HepG2 (cell line): ENCODE measurements around the gene MYO7A. TPM values are rescaled to one million over a fixed set of nuclear protein-coding genes. Genes with fewer than 3 reads are reported as not detected.

ENCODE experiments used
- ATAC-seq: fragments of 200-7000 bp; cut with Tn5 transposase; 3 replicates; pipeline ENCODE4 v1.9.1; 2020; ENCODE audit warnings: mild to moderate bottlenecking, moderate library complexity
- BruUV-seq: library from RNA; stranded (reverse); fragments of 400-500 nt; replicated peaks from 2 replicates; lab custom pipeline; 2021; lab: Mats Ljungman, UMichigan
- CTCF ChIA-PET: fragments of 300-600 bp; formaldehyde crosslinking; extraction: SDS; loops from one replicate; lab custom pipeline; 2021; ENCODE audit warnings: low total read pairs, inconsistent platforms, low intra/inter-chr PET ratio; lab: Yijun Ruan, JAX
- POLR2A ChIA-PET: fragments of 350-600 bp; sonication (Branson Sonifier 250); formaldehyde crosslinking; loops from one replicate; lab custom pipeline; 2020; ENCODE audit warnings: antibody characterized with exemption, inconsistent platforms; lab: Yijun Ruan, JAX
- DNase-seq: peaks from one replicate; pipeline ENCODE4 v3.0.0-alpha.2; 2015; ENCODE audit warnings: low spot score
- FAIRE-seq: peaks from 3 replicates; lab custom pipeline; 2011; peaks lifted over from hg19 to GRCh38; lab: Jason Lieb, UNC
- H2AFZ ChIP-seq: one replicate; pipeline ENCODE4 v1.6.1; 2011; ENCODE audit warnings: low read length, inconsistent platforms
- H3K27ac ChIP-seq: fragments of 300-600 bp; 3 replicates; pipeline ENCODE4 v1.8.0; 2011; ENCODE audit warnings: mixed run types, mild to moderate bottlenecking, mixed read lengths, low read length, inconsistent platforms; ENCODE audit not compliant: insufficient read depth; ENCODE audit errors: extremely low read length
- H3K27me3 ChIP-seq, 2 experiments: fragments of 200-600 bp in 1 of 2; 2 replicates in 1 of 2; 3 replicates in 1 of 2; pipeline versions ENCODE4 v1.6.0 to v1.8.0; 2011; ENCODE audit warnings: low read length in 2 of 2, mild to moderate bottlenecking in 2 of 2, moderate library complexity in 2 of 2, inconsistent platforms in 1 of 2; ENCODE audit not compliant: insufficient read depth in 2 of 2, control insufficient read depth in 1 of 2
- H3K36me3 ChIP-seq, 2 experiments: fragments of 200-600 bp in 1 of 2; replicated peaks in 1 of 2; 2 replicates in 1 of 2; 3 replicates in 1 of 2; pipeline versions ENCODE4 v1.5.1 to v1.8.0; 2011; ENCODE audit warnings: low read length in 2 of 2, inconsistent platforms in 1 of 2; ENCODE audit not compliant: insufficient read depth in 2 of 2, control insufficient read depth in 1 of 2
- H3K4me1 ChIP-seq: 2 replicates; pipeline ENCODE4 v1.5.1; 2012; ENCODE audit warnings: low read length, inconsistent platforms; ENCODE audit not compliant: insufficient read depth
- H3K4me2 ChIP-seq: 2 replicates; pipeline ENCODE4 v1.6.0; 2011; ENCODE audit warnings: low read depth, low read length, inconsistent platforms
- H3K4me3 ChIP-seq, 3 experiments: fragments of 200-600 bp in 1 of 3; sonication (generic), shearing (Covaris generic) in 1 of 3; replicated peaks in 1 of 3; 2 replicates each; pipeline ENCODE4 v1.5.1; 2011 to 2016; ENCODE audit warnings: low read length in 3 of 3, inconsistent platforms in 2 of 3, low read depth in 2 of 3, mild to moderate bottlenecking in 2 of 3, control low read depth in 1 of 3, mixed read lengths in 1 of 3; ENCODE audit not compliant: insufficient read depth in 1 of 3
- H3K79me2 ChIP-seq: one replicate; pipeline ENCODE4 v1.6.1; 2011; ENCODE audit warnings: low read length, inconsistent platforms; ENCODE audit not compliant: insufficient read depth
- H3K9ac ChIP-seq: 2 replicates; pipeline ENCODE4 v1.6.0; 2011; ENCODE audit warnings: mild to moderate bottlenecking, low read depth, low read length, inconsistent platforms; ENCODE audit not compliant: insufficient read depth
- H3K9me3 ChIP-seq: 2 replicates; pipeline ENCODE4 v1.5.1; 2012; ENCODE audit warnings: mild to moderate bottlenecking, low read length
- H4K20me1 ChIP-seq: 2 replicates; pipeline ENCODE4 v1.6.0; 2011; ENCODE audit warnings: inconsistent platforms, mild to moderate bottlenecking, low read length, moderate library complexity; ENCODE audit not compliant: insufficient read depth
- ARID4A ChIP-seq: sonication (generic); formaldehyde crosslinking; IDR thresholded peaks from 2 replicates; pipeline ENCODE4 v1.5.0; 2020; ENCODE audit warnings: mild to moderate bottlenecking, missing genetic modification reagents, borderline replicate concordance
- ASH2L ChIP-seq: fragments of 300-600, 200-600 bp; sonication (generic); IDR thresholded peaks from 2 replicates; pipeline ENCODE4 v1.7.0; 2017; ENCODE audit warnings: low read depth, mild to moderate bottlenecking, moderate library complexity, mixed read lengths, low read length; ENCODE audit not compliant: insufficient read length
- MEIS2 ChIP-seq: sonication (generic); formaldehyde crosslinking; IDR thresholded peaks from 2 replicates; pipeline ENCODE4 v1.9.0; 2021; ENCODE audit warnings: mild to moderate bottlenecking, missing genetic modification reagents
- PRPF4 ChIP-seq: fragments of 200-400 bp; formaldehyde crosslinking; IDR thresholded peaks from 2 replicates; pipeline ENCODE4 v1.6.1; 2016; ENCODE audit warnings: low read length, low read depth; ENCODE audit not compliant: poor library complexity, severe bottlenecking
- TBX3 ChIP-seq: fragments of 450-650 bp; IDR thresholded peaks from 2 replicates; pipeline ENCODE4 v1.6.1; 2017; ENCODE audit warnings: antibody characterized with exemption, mild to moderate bottlenecking, inconsistent platforms, borderline replicate concordance
- ZBTB33 ChIP-seq: sonication (generic); formaldehyde crosslinking; IDR thresholded peaks from 2 replicates; pipeline ENCODE4 v1.4.0; 2020; ENCODE audit warnings: missing genetic modification reagents
- ZGPAT ChIP-seq: IDR thresholded peaks from 2 replicates; pipeline ENCODE4 v1.6.1; 2016; ENCODE audit warnings: mild to moderate bottlenecking
- ZNF292 ChIP-seq: sonication (generic); formaldehyde crosslinking; IDR thresholded peaks from 2 replicates; pipeline ENCODE4 v1.8.1; 2022; ENCODE audit warnings: mild to moderate bottlenecking, low read depth, missing genetic modification reagents, borderline replicate concordance
- ZNF501 ChIP-seq: sonication (generic); formaldehyde crosslinking; IDR thresholded peaks from 2 replicates; pipeline ENCODE4 v1.5.1; 2020; ENCODE audit warnings: mild to moderate bottlenecking, moderate library complexity, missing genetic modification reagents
- ZNF564 ChIP-seq: sonication (generic); formaldehyde crosslinking; IDR thresholded peaks from 2 replicates; pipeline ENCODE4 v1.8.1; 2023; ENCODE audit warnings: mild to moderate bottlenecking, missing genetic modification reagents
- ZNF572 ChIP-seq: sonication (generic); formaldehyde crosslinking; IDR thresholded peaks from 2 replicates; pipeline ENCODE4 v1.5.1; 2020; ENCODE audit warnings: mild to moderate bottlenecking, missing genetic modification reagents
- ZNF775 ChIP-seq: sonication (generic); formaldehyde crosslinking; IDR thresholded peaks from 2 replicates; pipeline ENCODE4 v1.4.0; 2020; ENCODE audit warnings: missing genetic modification reagents, mild to moderate bottlenecking, moderate library complexity, borderline replicate concordance
- ZNF776 ChIP-seq: sonication (generic); formaldehyde crosslinking; IDR thresholded peaks from 2 replicates; pipeline ENCODE4 v1.4.0; 2020; ENCODE audit warnings: mild to moderate bottlenecking, missing genetic modification reagents
- ZNF788 ChIP-seq: sonication (generic); formaldehyde crosslinking; IDR thresholded peaks from 2 replicates; pipeline ENCODE4 v1.5.0; 2020; ENCODE audit warnings: mild to moderate bottlenecking, missing genetic modification reagents, borderline replicate concordance
- WGBS: methylation state at CpG from one replicate; pipeline ENCODE4 v1.1.6; 2017; ENCODE audit warnings: low lambda C conversion rate; 5-methylcytosine and 5-hydroxymethylcytosine counted together
- in situ Hi-C: cut with HindIII; loops from 2 replicates; pipeline ENCODE4 v1.10.0; 2017; ENCODE audit warnings: low pct_unique_long_range_greater_than_20kb; ENCODE audit not compliant: extremely low pct_ligation_motif_present
- intact Hi-C: fragments of 100-400 bp; cut with micrococcal nuclease; formaldehyde crosslinking; loops from one replicate; pipeline ENCODE4 v1.10.0; 2022; ENCODE audit not compliant: unreplicated experiment
- polyA plus RNA-seq, 8 experiments: library from polyadenylated mRNA; depleted of rRNA in 3 of 8; stranded (reverse) in 7 of 8; unstranded in 1 of 8; fragments of >200 nt; fragmentation: Illumina TruSeq in 4 of 8; extraction: Trizol in 4 of 8; gene quantifications; 2 replicates each; pipeline versions ENCODE4 v1.2.1 to v1.2.3, GENCODE V29; 2011 to 2016; ENCODE audit warnings: low read depth in 4 of 8, missing spikeins in 1 of 8, mixed read lengths in 1 of 8; ENCODE audit not compliant: insufficient read depth in 1 of 8
- total RNA-seq, 5 experiments: library from RNA; depleted of rRNA; stranded (reverse); fragments of >200 nt; fragmentation: Illumina TruSeq; extraction: Trizol; gene quantifications; 2 replicates each; pipeline ENCODE4 v1.2.3, GENCODE V29; 2016; ENCODE audit warnings: low read depth in 1 of 5

Gene MYO7A
- total and polyA plus RNA-seq, 2 of the 13 experiments (the other 11 are each of a cell fraction or from before 2014, with no cell fraction given) = 7.5 to 10.0 TPM

GRCh38 chr11:77252555-77253270 lies 124.7 kb downstream of the MYO7A start:
- Histone ChIP-seq H3K4me3 (peak overlapping the region in 1 of 3 experiments; percentile 25; a peak in 1 of 6 replicates), H3K9ac (no peak overlapping the region), H4K20me1 (no peaks in the 10 kb centered on the region), H3K27me3 (no peaks in the 10 kb centered on the region), H3K27ac (peak overlapping the region; percentile 50), H2AFZ (peak overlapping the region; percentile 8), H3K79me2 (no peaks in the 10 kb centered on the region), H3K9me3 (0 out of 2 replicates have a peak, but pooled peaks cover 8% of the 10 kb centered on the region), H3K4me1 (peaks cover 30% of the 10 kb centered on the region), H3K4me2 (peak overlapping the region; percentile 67), H3K36me3 (no peaks in the 10 kb centered on the region)
- ChIA-PET POLR2A (no interaction called here), CTCF (no interaction called here)
- intact Hi-C loops = no loop called here
- no TSS peak for BruUV-seq
- ATAC-seq (peak; percentile 96), FAIRE-seq (peak; percentile 72), DNase-seq (peak; percentile 65)
- in situ Hi-C loops = no loop called here
- WGBS = 13% methylated on average over 3 of the region's 3 CpGs
- 0 out of 2 replicates have a peak, but pooled peaks have one; percentile 27 for TF ChIP-seq ZGPAT (CRISPR knock-in tag)
- TF ChIP-seq PRPF4 = no peak
- TF ChIP-seq ZNF292 (CRISPR knock-in tag) = peak; percentile 79; the same call in 1 of the 2 replicates
- no peak for TF ChIP-seq ZBTB33 (CRISPR knock-in tag)
- TF ChIP-seq ZNF501 = peak; percentile 69; the same call in 1 of the 2 replicates
- TF ChIP-seq MEIS2 (CRISPR knock-in tag) = no peak
- no peak for TF ChIP-seq ZNF776 (CRISPR knock-in tag)
- TF ChIP-seq ZNF788 (CRISPR knock-in tag) = peak; percentile 85
- no peak for TF ChIP-seq ZNF775 (CRISPR knock-in tag)
- TF ChIP-seq TBX3 = peak; percentile 62; the same call in 1 of the 2 replicates
- TF ChIP-seq ZNF572 (CRISPR knock-in tag) = no peak
- peak; percentile 11 for TF ChIP-seq ASH2L
- TF ChIP-seq ARID4A (CRISPR knock-in tag) = peak; percentile 30; the same call in 1 of the 2 replicates
- TF ChIP-seq ZNF564 (CRISPR knock-in tag) = no peak
